Mesenteric fat pad (tissue), 1 donor: ENCODE measurements around the gene SYNE2. TPM values are rescaled to one million over a fixed set of nuclear protein-coding genes. Genes with fewer than 3 reads are reported as not detected.

Experiments used
- DNase-seq: peaks from one replicate; pipeline ENCODE4 v3.0.0-alpha.2; 2020; ENCODE audit warnings: low spot score
- total RNA-seq: library from RNA; stranded (reverse); fragmentation: NEBNext Ultra II Directional; extraction: Animal tissue kit (Norgen Biotek cat#: 25700); gene quantifications from one replicate; pipeline ENCODE4 v1.2.1, GENCODE V29; 2021
- donor health status: DM: yes; HTN: yes; CAD: no.

The SYNE2 gene
- total RNA-seq, 1 donor from 2014 or later: 267 TPM

DNA sequence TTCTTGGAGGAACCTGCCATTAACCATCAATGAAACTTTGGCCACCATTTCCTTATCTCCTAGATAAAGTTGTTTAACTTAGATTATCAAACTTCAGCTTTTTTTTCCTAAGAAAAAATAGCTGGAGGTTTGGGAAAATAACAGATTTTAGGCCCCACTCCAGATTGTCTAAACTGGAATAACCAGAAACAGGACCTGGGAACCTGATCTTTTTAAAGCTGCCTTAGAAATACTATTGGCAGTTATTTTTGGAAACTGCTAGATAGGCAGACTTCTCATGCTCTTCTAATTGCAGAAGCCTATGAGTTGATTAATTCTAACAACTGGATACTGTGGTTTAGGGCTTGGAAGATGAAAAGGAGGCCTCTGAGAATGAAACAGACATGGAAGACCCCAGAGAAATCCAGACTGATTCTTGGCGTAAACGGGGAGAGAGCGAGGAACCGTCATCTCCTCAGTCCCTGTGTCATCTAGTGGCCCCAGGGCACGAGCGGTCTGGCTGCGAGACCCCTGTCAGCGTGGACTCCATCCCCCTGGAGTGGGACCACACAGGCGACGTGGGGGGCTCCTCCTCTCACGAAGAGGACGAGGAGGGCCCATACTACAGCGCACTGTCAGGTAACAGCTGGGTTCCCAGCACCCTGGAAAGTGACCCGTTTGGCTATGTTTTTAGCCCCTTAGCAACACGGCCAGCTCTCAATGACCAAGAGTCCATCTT, 361.2 kb downstream of the SYNE2 start:
- DNase-seq: no peak

DNA sequence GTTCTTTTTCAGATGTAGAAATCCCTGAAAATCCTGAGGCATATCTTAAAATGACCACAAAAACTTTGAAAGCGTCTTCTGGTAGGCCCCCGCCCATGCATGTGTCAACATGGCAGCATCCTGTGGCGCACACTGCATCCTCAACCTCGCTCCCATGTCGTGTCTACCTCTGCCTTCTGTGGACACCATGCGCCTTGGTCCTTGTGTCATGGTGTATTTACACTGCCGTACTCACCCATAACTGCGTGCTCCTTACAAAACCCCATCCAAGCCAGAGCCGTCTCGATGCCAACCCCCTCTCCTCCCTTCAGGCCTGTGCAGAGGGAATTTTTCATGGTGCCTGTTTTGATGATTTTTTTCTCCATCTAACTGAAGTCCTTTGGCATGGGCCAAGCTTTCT, 362.5 kb downstream of the SYNE2 start:
- DNase-seq: no peak

DNA sequence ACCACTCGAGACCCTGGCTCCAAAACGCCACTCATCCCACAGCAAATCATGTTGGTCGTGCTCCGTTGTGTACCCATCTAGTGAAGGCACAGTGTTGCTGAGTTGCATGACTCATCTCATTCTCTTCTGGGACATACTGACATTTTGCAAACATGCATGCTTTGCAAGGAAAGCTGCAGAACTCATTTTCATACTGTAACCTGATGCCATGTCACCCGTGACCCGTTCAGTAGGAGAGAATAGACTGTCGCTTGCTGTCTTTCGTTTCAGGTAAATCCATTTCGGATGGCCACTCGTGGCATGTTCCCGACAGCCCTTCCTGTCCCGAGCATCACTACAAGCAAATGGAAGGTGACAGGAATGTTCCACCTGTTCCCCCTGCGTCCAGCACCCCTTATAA, 363.2 kb downstream of the SYNE2 start:
- DNase-seq: no peak

DNA sequence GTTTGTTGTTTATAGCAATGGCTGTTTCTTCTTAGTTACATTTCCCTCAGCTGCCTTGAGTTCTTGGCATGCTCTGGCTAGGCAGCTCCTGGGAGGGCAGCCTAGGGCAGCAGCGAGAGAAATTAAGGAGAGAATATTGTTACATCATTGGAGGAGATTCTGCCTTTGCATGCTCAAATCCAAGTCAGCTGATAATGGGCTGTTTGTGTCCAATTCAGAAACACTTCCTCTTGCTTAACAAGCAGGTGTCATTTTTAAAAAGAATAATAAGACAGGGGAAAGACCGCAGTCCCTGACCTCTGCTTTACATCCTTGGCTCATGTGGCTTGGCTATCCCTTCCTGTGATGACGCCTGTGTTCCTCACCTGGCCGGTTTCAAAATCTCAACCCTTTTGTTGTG, 364.5 kb downstream of the SYNE2 start:
- no peak for DNase-seq

DNA sequence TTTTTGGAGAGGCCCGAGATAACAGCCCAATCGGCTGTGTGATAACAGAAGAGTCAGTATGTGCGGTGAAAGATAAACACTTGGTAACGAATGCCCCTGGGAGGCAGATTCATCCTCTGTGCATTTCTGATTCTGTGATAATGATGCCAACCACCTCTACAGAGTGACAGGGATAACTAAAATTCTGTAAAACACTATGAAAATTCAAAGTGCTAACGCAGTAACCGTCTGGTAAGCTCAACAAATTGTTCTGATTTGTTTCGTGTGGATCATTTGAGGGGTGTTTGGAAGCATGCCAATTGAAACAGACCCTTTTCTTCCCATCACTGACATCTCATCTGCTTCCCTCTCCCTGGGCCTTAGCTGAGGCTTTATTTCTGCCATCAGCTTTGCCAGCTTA, 365.0 kb downstream of the SYNE2 start:
- no peak for DNase-seq

GRCh38 chr14:64218344-64219240, 365.8 kb downstream of the SYNE2 start:
- no peak for DNase-seq

DNA sequence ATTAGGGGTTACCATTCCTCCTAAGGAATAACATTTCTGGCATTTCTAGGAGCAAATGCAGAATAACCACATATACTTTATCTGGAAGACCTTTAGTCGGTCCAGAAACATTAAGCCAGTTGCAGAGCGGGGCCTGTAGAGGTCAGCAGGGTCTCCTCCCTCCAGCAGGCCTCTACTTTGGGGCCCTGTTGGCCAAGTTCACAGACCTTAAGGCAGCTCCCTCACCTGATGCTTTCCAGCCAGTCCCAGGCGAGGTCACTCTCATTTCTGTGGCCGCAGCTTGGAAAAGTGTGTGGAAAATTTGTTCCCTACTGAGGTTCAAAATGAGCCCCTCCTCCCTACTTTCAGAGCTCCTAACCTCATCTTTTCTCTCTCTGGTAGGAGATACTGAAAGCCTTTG, 367.3 kb downstream of the SYNE2 start:
- DNase-seq: no peak

GRCh38 chr14:64220466-64220865, 367.7 kb downstream of the SYNE2 start:
- DNase-seq: no peak

GRCh38 chr14:64221391-64222003, 368.7 kb downstream of the SYNE2 start:
- no peak for DNase-seq

GRCh38 chr14:64225151-64225757, 372.4 kb downstream of the SYNE2 start:
- no peak for DNase-seq

DNA sequence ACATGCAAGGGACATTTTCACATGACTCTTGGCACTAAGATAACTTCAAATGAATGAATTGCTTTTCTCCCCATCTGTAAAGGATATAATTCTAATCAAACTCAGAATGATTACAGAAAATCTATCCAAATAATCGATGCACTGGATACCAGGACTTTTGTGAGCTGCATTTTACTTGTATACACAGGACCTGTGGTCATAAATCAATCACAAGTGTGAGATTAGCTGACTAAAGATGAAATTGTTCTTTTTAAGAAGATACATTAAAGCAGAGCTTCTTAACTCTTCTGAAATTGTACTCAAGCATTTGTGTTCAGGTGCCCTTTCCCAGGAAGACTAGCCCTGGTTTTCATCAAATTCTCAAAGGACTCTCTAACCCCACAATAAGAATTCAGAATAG, 375.1 kb downstream of the SYNE2 start:
- no peak for DNase-seq

DNA sequence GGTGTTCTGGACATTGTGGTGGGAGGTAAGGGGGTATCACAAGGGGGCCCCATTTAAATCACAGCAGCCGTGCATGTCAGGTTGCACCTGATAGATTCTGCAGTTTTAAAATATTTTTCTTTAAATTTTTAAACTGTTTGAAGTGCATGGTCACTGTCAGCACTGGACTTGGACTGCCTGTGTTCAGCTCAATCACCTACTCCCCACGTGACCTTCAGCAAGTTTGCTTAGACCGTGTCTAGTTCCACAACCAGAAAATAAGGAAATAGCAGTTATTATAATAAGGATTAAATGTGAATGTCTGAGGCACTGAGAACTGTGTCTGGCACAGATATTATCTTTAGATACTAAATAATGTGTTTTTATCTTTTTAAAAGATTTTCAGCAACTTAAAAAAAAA, 376.7 kb downstream of the SYNE2 start:
- DNase-seq: no peak

- DNase-seq: no peak
These were observed 379.5 kb downstream of the SYNE2 start for GRCh38 chr14:64232095-64232838.

GRCh38 chr14:64232944-64233343, 380.1 kb downstream of the SYNE2 start:
- no peak for DNase-seq

GRCh38 chr14:64233531-64234190, 380.9 kb downstream of the SYNE2 start:
- DNase-seq: no peak

DNA sequence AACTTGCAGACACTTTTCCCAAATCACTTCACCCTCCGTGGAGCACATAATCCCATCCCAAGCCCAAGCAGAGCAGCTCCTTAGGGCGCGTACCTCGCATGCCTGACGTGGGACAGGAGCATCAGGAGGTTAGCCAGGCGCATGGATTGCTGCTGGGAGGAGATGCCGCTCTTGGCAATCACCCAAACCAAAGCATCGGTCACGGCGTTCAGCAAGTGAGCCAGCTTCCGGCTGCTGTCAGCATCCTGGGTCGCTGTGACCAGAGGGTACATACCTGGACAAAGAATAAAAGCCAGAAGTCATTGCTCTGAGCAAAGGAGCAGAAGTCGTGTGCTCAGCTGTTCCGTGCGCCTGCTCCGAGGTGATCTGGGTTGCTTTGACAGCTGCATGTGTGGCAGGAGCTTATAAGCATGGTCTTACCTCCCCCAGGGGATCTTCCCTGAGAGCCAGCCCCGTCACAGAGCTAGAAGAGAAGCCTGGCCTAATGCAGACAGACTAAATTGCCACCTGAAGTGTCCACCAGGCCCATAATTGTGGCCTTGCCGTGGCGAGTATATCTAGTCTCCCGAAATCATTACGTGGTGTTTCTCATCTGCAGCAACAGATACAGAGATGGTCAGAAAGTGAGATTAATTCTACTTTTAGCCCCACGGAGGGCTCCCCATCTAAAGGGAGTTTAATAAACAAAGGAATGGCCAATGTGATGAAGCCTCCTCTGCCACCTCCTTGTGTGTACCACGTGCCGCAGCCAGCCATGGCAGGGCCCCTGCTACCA, 382.3 kb downstream of the SYNE2 start:
- no peak for DNase-seq

DNA sequence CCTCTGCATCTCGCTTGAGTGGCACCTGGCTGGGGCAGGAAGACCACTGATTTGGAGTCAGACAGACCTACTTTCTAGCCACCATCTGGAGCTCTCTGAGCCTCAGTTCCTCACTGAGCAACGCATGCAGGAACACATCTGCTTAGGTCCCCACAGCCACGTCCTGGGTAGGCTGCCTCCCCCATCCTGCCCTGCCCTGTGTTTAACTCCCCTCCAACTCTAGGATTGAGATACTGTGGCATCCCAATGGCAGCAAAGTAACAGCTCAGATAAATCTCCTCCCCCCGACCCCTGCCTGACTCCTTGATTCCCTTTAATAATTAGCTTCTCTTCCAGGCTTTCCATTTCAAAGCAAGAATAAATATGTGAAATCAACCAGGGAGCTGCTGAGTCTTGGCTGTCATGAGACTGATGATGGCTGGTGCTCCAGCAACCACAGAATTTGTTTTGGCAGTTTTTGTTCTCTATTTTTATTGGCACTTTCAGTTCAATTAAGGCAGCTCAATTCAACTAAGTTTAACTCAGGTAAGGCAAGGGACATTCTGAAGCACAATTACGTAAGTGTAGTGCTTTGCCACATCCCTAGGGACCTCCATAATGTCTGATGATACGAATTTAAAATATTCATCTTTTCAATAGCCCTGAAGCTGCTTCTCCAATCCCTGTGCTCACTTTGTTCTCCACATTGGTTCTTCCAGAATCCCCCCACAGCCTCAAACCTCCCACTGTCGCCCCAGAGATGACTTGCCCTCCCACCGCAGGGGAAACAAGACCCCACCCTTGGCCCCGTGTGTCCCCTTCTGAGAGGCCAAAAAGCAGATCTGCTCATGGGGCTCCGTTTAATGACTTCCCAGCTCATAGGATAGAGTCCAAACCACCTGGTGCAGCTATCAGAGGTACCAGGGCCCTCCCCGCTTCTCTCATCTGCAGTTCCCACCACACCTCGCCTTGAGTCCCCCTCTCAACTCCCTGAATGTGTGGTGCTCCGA, 383.1 kb downstream of the SYNE2 start:
- DNase-seq: no peak

DNA sequence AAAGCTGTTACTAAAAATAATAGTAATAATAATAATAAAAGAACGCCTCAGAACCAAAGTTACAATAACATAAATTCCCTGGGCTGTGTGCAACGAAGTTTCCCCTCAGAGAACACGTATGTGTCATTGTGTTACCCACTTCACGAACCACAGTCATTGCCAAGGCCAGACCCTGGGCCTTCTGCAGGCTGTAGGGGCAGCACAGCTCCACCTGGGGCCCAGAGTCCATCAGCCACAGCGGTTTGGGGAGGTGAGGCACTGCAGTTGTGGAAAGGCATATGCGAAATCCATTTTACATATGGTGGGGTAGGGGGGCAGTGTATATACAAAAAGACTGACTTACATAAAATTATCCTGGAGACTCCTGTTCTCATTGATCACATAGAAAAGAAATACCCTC, 385.2 kb downstream of the SYNE2 start:
- no peak for DNase-seq
